GM18861 (cell line): Measurements from ENCODE around the gene ANP32E.
A peak's percentile ranks its signal among the peaks of the same experiment; 100 is the strongest.
"Not testable (repeated sequence)": the region's sequence is repeated elsewhere in the genome, so short reads cannot be mapped to it uniquely, and the experiment has no call there.

Source experiments
- ATAC-seq: cut with Tn5 transposase; IDR thresholded peaks from one replicate; pipeline ENCODE4 v1.9.1; 2021; ENCODE audit not compliant: unreplicated experiment

The ANP32E gene

GRCh38 chr1:150214099-150214756, 21.7 kb downstream of the ANP32E start:
- not testable (repeated sequence) for ATAC-seq

- peak; percentile 84 for ATAC-seq
These were observed 22.5 kb downstream of the ANP32E start for GRCh38 chr1:150213170-150214098.

GRCh38 chr1:150212070-150212469, 23.8 kb downstream of the ANP32E start:
- no peak for ATAC-seq

- ATAC-seq: no peak
These were observed 25.2 kb downstream of the ANP32E start for GRCh38 chr1:150210706-150211105.

GRCh38 chr1:150210091-150210490, 25.8 kb downstream of the ANP32E start:
- no peak for ATAC-seq

- ATAC-seq: not testable (repeated sequence)
These were observed 27.5 kb downstream of the ANP32E start for GRCh38 chr1:150208460-150208859.

GRCh38 chr1:150207281-150207971, 28.5 kb downstream of the ANP32E start:
- no peak for ATAC-seq

- no peak for ATAC-seq
These were observed 39.5 kb downstream of the ANP32E start for GRCh38 chr1:150196417-150196816.

- no peak for ATAC-seq
These were observed 41.4 kb downstream of the ANP32E start for GRCh38 chr1:150194381-150195031.

- ATAC-seq: no peak
These were observed 43.9 kb downstream of the ANP32E start for GRCh38 chr1:150192012-150192411.

- ATAC-seq: no peak
These were observed 48.4 kb downstream of the ANP32E start for GRCh38 chr1:150187560-150187931.

GRCh38 chr1:150186789-150187559, 48.9 kb downstream of the ANP32E start:
- no peak for ATAC-seq

- ATAC-seq: not testable (repeated sequence)
These were observed 49.5 kb downstream of the ANP32E start for GRCh38 chr1:150186438-150186788.

GRCh38 chr1:150185481-150185880, 50.4 kb downstream of the ANP32E start:
- no peak for ATAC-seq

- no peak for ATAC-seq
These were observed 52.9 kb downstream of the ANP32E start for GRCh38 chr1:150183061-150183460.

- ATAC-seq: no peak
These were observed 53.7 kb downstream of the ANP32E start for GRCh38 chr1:150182247-150182646.

- ATAC-seq: no peak
These were observed 55.4 kb downstream of the ANP32E start for GRCh38 chr1:150180474-150180873.

- no peak for ATAC-seq
These were observed 56.0 kb downstream of the ANP32E start for GRCh38 chr1:150179867-150180266.

- no peak for ATAC-seq
These were observed 57.4 kb downstream of the ANP32E start for GRCh38 chr1:150178548-150178947.

- no peak for ATAC-seq
These were observed 59.3 kb downstream of the ANP32E start for GRCh38 chr1:150176593-150176992.
